Globus pallidus (tissue), 1 donor: ENCODE data around the gene HDHD3.

Source experiments
- DNase-seq: peaks from one replicate; pipeline ENCODE4 v3.0.0-alpha.2; 2015; ENCODE audit warnings: low spot score

Gene HDHD3

GRCh38 chr9:113328045-113328782 is 48.6 kb downstream of the HDHD3 start:
- no peak for DNase-seq

DNA sequence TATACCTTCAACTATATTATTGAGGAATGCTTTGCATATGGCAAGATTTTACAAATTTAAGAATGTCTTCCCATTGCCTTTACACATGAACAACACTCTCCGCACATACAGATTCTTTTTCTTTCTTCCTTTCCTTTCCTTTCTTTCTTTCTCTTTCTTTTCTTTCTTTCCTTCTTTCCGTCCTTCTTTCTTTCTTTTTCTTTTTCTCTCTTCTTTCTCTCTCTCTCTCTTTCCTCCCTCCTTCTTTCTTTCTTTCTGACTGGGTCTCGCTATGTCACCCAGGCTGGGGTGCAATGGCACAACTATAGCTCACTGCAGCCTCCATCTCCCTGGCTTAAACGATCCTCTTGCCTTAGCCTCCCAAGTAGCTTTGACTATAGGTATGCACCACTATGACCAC is 50.6 kb downstream of the HDHD3 start:
- DNase-seq, result no peak
